ENCODE results near the gene ZSCAN25. TPM values are rescaled to one million over a fixed set of nuclear protein-coding genes. Genes with fewer than 3 reads are reported as not detected.
"Not testable (repeated sequence)": the region's sequence is repeated elsewhere in the genome, so short reads cannot be mapped to it uniquely, and the experiment has no call there.

The ZSCAN25 gene
- total RNA-seq, 1 donor from 2014 or later = 16.6 TPM

- DNase-seq (ENCODE audit: low read depth) = no peak
Observed at GRCh38 chr7:99617192-99617781, 541 bp downstream of the ZSCAN25 start.

- peak; percentile 36 for DNase-seq (ENCODE audit: low read depth)
Observed at GRCh38 chr7:99618726-99619125, 2.0 kb downstream of the ZSCAN25 start.

GRCh38 chr7:99619571-99620130 lies 2.9 kb downstream of the ZSCAN25 start:
- DNase-seq (ENCODE audit: low read depth) = no peak

- DNase-seq (ENCODE audit: low read depth) = no peak
Observed at GRCh38 chr7:99621271-99621670, 4.5 kb downstream of the ZSCAN25 start.

- DNase-seq (ENCODE audit: low read depth) = no peak
Observed at GRCh38 chr7:99622596-99622995, 5.8 kb downstream of the ZSCAN25 start.

GRCh38 chr7:99623091-99623693 lies 6.4 kb downstream of the ZSCAN25 start:
- DNase-seq (ENCODE audit: low read depth) = no peak

GRCh38 chr7:99623702-99624447 lies 7.1 kb downstream of the ZSCAN25 start:
- peak; percentile 6 for DNase-seq (ENCODE audit: low read depth)

- no peak for DNase-seq (ENCODE audit: low read depth)
Observed at GRCh38 chr7:99624484-99624883, 7.7 kb downstream of the ZSCAN25 start.

- DNase-seq (ENCODE audit: low read depth) = no peak
Observed at GRCh38 chr7:99625321-99625720, 8.6 kb downstream of the ZSCAN25 start.

- DNase-seq (ENCODE audit: low read depth) = no peak
Observed at GRCh38 chr7:99625961-99626360, 9.2 kb downstream of the ZSCAN25 start.

GRCh38 chr7:99626661-99627060 lies 9.9 kb downstream of the ZSCAN25 start:
- DNase-seq (ENCODE audit: low read depth) = no peak

- no peak for DNase-seq (ENCODE audit: low read depth)
Observed at GRCh38 chr7:99627513-99627912, 10.8 kb downstream of the ZSCAN25 start.

- DNase-seq (ENCODE audit: low read depth) = no peak
Observed at GRCh38 chr7:99628471-99629465, 12.0 kb downstream of the ZSCAN25 start.

- DNase-seq (ENCODE audit: low read depth) = no peak
Observed at GRCh38 chr7:99629643-99630042, 12.9 kb downstream of the ZSCAN25 start.

GRCh38 chr7:99631295-99632109 lies 14.8 kb downstream of the ZSCAN25 start:
- peak; percentile 66 for DNase-seq (ENCODE audit: low read depth)

GRCh38 chr7:99637414-99637813 lies 20.7 kb downstream of the ZSCAN25 start:
- DNase-seq (ENCODE audit: low read depth) = not testable (repeated sequence)

- DNase-seq (ENCODE audit: low read depth) = no peak
Observed at GRCh38 chr7:99638731-99639130, 22.0 kb downstream of the ZSCAN25 start.

GRCh38 chr7:99639267-99639666 lies 22.5 kb downstream of the ZSCAN25 start:
- no peak for DNase-seq (ENCODE audit: low read depth)

GRCh38 chr7:99642027-99642426 lies 25.3 kb downstream of the ZSCAN25 start:
- peak; percentile 36 for DNase-seq (ENCODE audit: low read depth)

- DNase-seq (ENCODE audit: low read depth) = no peak
Observed at GRCh38 chr7:99643464-99643863, 26.7 kb downstream of the ZSCAN25 start.

GRCh38 chr7:99644431-99644830 lies 27.7 kb downstream of the ZSCAN25 start:
- DNase-seq (ENCODE audit: low read depth) = no peak

All from renal cortical epithelial cell (primary cell).